ENCODE results near the gene SESTD1. TPM values are rescaled to one million over a fixed set of nuclear protein-coding genes. Genes with fewer than 3 reads are reported as not detected.
A peak's percentile ranks its signal among the peaks of the same experiment; 100 is the strongest.

SESTD1 gene
- total RNA-seq, 1 experiment from 2014 or later, result 26.6 TPM

GRCh38 chr2:179263015-179263414 lies 1.6 kb downstream of the SESTD1 start:
- Histone ChIP-seq H3K27me3 (ENCODE audit: insufficient read depth, low read length) (no peaks in the 10 kb centered on the region), H3K79me2 (ENCODE audit: insufficient read depth, low read length) (peaks cover 23% of the 10 kb centered on the region), H4K20me1 (ENCODE audit: insufficient read depth) (no peaks in the 10 kb centered on the region), H3K36me3 (ENCODE audit: control insufficient read depth in 1 of 2, insufficient read depth in 2 of 2, low read length in 2 of 2) (no peaks in the 10 kb centered on the region), H3K9me3 (ENCODE audit: control insufficient read depth in 1 of 2, insufficient read depth in 1 of 2, low read depth in 1 of 2, low read length in 2 of 2) (no peaks in the 10 kb centered on the region), H3K27ac (ENCODE audit: low read depth, low read length) (no peak overlapping the region), H3K4me3 (replicated peaks in 1 of 2; ENCODE audit: low read depth in 1 of 2, low read length in 2 of 2) (peak overlapping the region; percentile 71 to 86), H3K4me1 (ENCODE audit: control insufficient read depth in 1 of 2, insufficient read depth in 2 of 2, low read length in 2 of 2) (peaks cover 8 to 22% of the 10 kb centered on the region in 2 experiments; a peak in 3 of 4 replicates), H2AFZ (ENCODE audit: low read depth, low read length, poor library complexity, severe bottlenecking) (peak overlapping the region; percentile 15), H3K9me2 (ENCODE audit: insufficient read depth) (no peaks in the 10 kb centered on the region), H3K4me2 (ENCODE audit: low read length) (peak overlapping the region; percentile 98), H3K9ac (ENCODE audit: low read length) (peak overlapping the region; percentile 68)
- POLR2A ChIA-PET, result no interaction called here
- TSS peak; percentile 59 for BruUV-seq (replicated peaks)
- RAD21 ChIA-PET (ENCODE audit: low non-redundant PET in 1 of 2, low total read pairs in 2 of 2, uncharacterized antibody in 2 of 2, unreplicated experiment in 2 of 2), result no interaction called here
- CTCF ChIA-PET, result no interaction called here
- DNase-seq (ENCODE audit: low read depth, low spot score) (no peak), ATAC-seq (no peak)
- intact Hi-C loops (cut with micrococcal nuclease), result no loop called here
- TF ChIP-seq CEBPB (IDR thresholded peaks at IDR 0.05; ENCODE audit: low read depth) (0 out of 2 replicates have a peak, but pooled peaks have one; percentile 14), RAD21 (IDR thresholded peaks at IDR 0.05; ENCODE audit: low read depth) (no peak)

GRCh38 chr2:179262077-179262660 lies 2.5 kb downstream of the SESTD1 start:
- intact Hi-C loops (cut with micrococcal nuclease), result no loop called here
- H3K9ac ChIP-seq (ENCODE audit: low read length), result no peak overlapping the region
- no peak overlapping the region for H3K27ac ChIP-seq (ENCODE audit: low read depth, low read length)
- CTCF ChIA-PET, result no interaction called here
- H3K9me2 ChIP-seq (ENCODE audit: insufficient read depth), result no peaks in the 10 kb centered on the region
- no TSS peak for BruUV-seq (replicated peaks)
- POLR2A ChIA-PET, result no interaction called here
- no peak overlapping the region for H2AFZ ChIP-seq (ENCODE audit: low read depth, low read length, poor library complexity, severe bottlenecking)
- H3K79me2 ChIP-seq (ENCODE audit: insufficient read depth, low read length), result peaks cover 29% of the 10 kb centered on the region
- no peaks in the 10 kb centered on the region for H4K20me1 ChIP-seq (ENCODE audit: insufficient read depth)
- H3K36me3 ChIP-seq (ENCODE audit: control insufficient read depth in 1 of 2, insufficient read depth in 2 of 2, low read length in 2 of 2), result no peaks in the 10 kb centered on the region
- H3K4me3 ChIP-seq (replicated peaks in 1 of 2; ENCODE audit: low read depth in 1 of 2, low read length in 2 of 2), result no peak overlapping the region; a peak in 1 of 4 replicates
- DNase-seq (ENCODE audit: low read depth, low spot score) (no peak), ATAC-seq (no peak)
- no peaks in the 10 kb centered on the region for H3K27me3 ChIP-seq (ENCODE audit: insufficient read depth, low read length)
- RAD21 ChIA-PET (ENCODE audit: low non-redundant PET in 1 of 2, low total read pairs in 2 of 2, uncharacterized antibody in 2 of 2, unreplicated experiment in 2 of 2), result no interaction called here
- no peaks in the 10 kb centered on the region for H3K9me3 ChIP-seq (ENCODE audit: control insufficient read depth in 1 of 2, insufficient read depth in 1 of 2, low read depth in 1 of 2, low read length in 2 of 2)
- TF ChIP-seq JUND (IDR thresholded peaks at IDR 0.05) (no peak), EZH2phosphoT487 (IDR thresholded peaks at IDR 0.05; ENCODE audit: borderline replicate concordance) (no peak), SRF (IDR thresholded peaks at IDR 0.05; ENCODE audit: low read depth) (no peak), RAD21 (IDR thresholded peaks at IDR 0.05; ENCODE audit: low read depth) (no peak), EZH2 (IDR thresholded peaks at IDR 0.05) (no peak), EGR1 (IDR thresholded peaks at IDR 0.05; ENCODE audit: low read depth) (no peak)
- peaks cover 8 to 18% of the 10 kb centered on the region in 2 experiments; a peak in 3 of 4 replicates for H3K4me1 ChIP-seq (ENCODE audit: control insufficient read depth in 1 of 2, insufficient read depth in 2 of 2, low read length in 2 of 2)
- H3K4me2 ChIP-seq (ENCODE audit: low read length), result peak overlapping the region; percentile 98; the same call in 1 of the 2 replicates

Measured in HCT116 (cell line).